HEK293 (cell line): ENCODE measurements around the gene M1AP.

Experiments used
- CTCF ChIA-PET: fragments of 350-600 bp; formaldehyde crosslinking; extraction: SDS; loops from one replicate; lab custom pipeline; 2021; ENCODE audit warnings: antibody characterized with exemption; lab: Yijun Ruan, JAX
- POLR2A ChIA-PET: fragments of 300-600 bp; formaldehyde crosslinking; extraction: SDS; loops from one replicate; lab custom pipeline; 2020; ENCODE audit warnings: antibody characterized with exemption, inconsistent platforms; lab: Yijun Ruan, JAX
- H3K27ac ChIP-seq: fragments of 200-500 bp; sonication (Bioruptor generic); 2 replicates; pipeline ENCODE4 v1.5.1; 2014; ENCODE audit warnings: low read depth, low read length, control low read depth, inconsistent platforms; ENCODE audit errors: extremely low read depth
- H3K36me3 ChIP-seq, 2 experiments: fragments of 200-500 bp in 1 of 2; sonication (Bioruptor generic) in 1 of 2; 1 replicate in 1 of 2; 2 replicates in 1 of 2; pipeline ENCODE4 v1.5.1; 2014 to 2017; ENCODE audit warnings: inconsistent platforms in 2 of 2, low read length in 2 of 2; ENCODE audit not compliant: control insufficient read depth in 2 of 2, insufficient read depth in 1 of 2
- H3K4me1 ChIP-seq: fragments of 200-500 bp; sonication (Bioruptor generic); 2 replicates; pipeline ENCODE4 v1.5.1; 2014; ENCODE audit warnings: mild to moderate bottlenecking, low read length, inconsistent platforms; ENCODE audit not compliant: control insufficient read depth, insufficient read depth
- H3K4me3 ChIP-seq: 2 replicates; pipeline ENCODE4 v1.5.1; 2011; ENCODE audit warnings: low read depth, mild to moderate bottlenecking, control low read depth, low read length, moderate library complexity
- H3K9me3 ChIP-seq: fragments of 200-500 bp; sonication (Bioruptor generic); 2 replicates; pipeline ENCODE4 v1.5.1; 2014; ENCODE audit warnings: low read depth, low read length, inconsistent platforms; ENCODE audit not compliant: control insufficient read depth, insufficient read depth
- MYNN ChIP-seq: fragments of 450-650 bp; formaldehyde crosslinking; IDR thresholded peaks from 2 replicates; pipeline ENCODE4 v1.5.1; 2016; ENCODE audit warnings: missing biosample characterization, missing genetic modification characterization, borderline replicate concordance
- OSR2 ChIP-seq: fragments of 450-650 bp; formaldehyde crosslinking; IDR thresholded peaks from 2 replicates; pipeline ENCODE4 v1.5.1; 2016; ENCODE audit warnings: missing biosample characterization, missing genetic modification characterization
- RBAK ChIP-seq: fragments of 450-650 bp; formaldehyde crosslinking; IDR thresholded peaks from 2 replicates; pipeline ENCODE4 v1.5.1; 2016; ENCODE audit warnings: missing biosample characterization, missing genetic modification characterization
- ZBTB8A ChIP-seq: fragments of 450-650 bp; formaldehyde crosslinking; IDR thresholded peaks from 2 replicates; pipeline ENCODE4 v1.5.1; 2016; ENCODE audit warnings: missing biosample characterization, missing genetic modification characterization
- ZEB2 ChIP-seq: fragments of 450-650 bp; formaldehyde crosslinking; IDR thresholded peaks from 2 replicates; pipeline ENCODE4 v1.5.1; 2016; ENCODE audit warnings: missing biosample characterization, missing genetic modification characterization
- ZNF2 ChIP-seq: fragments of 450-650 bp; formaldehyde crosslinking; IDR thresholded peaks from 2 replicates; pipeline ENCODE4 v1.5.1; 2016; ENCODE audit warnings: missing biosample characterization, missing genetic modification characterization
- ZNF221 ChIP-seq: fragments of 450-650 bp; formaldehyde crosslinking; IDR thresholded peaks from 2 replicates; pipeline ENCODE4 v1.5.1; 2017; ENCODE audit warnings: missing biosample characterization, missing genetic modification characterization, borderline replicate concordance
- ZNF266 ChIP-seq: fragments of 450-650 bp; formaldehyde crosslinking; IDR thresholded peaks from 2 replicates; pipeline ENCODE4 v1.5.1; 2016; ENCODE audit warnings: missing biosample characterization, missing genetic modification characterization, low read depth
- ZNF350 ChIP-seq: fragments of 450-650 bp; formaldehyde crosslinking; IDR thresholded peaks from 2 replicates; pipeline ENCODE4 v1.5.0; 2017; ENCODE audit warnings: missing biosample characterization, mild to moderate bottlenecking, missing genetic modification characterization
- ZNF433 ChIP-seq: fragments of 450-650 bp; formaldehyde crosslinking; IDR thresholded peaks from 2 replicates; pipeline ENCODE4 v1.5.1; 2016; ENCODE audit warnings: missing biosample characterization, missing genetic modification characterization, low read depth
- ZNF747 ChIP-seq: fragments of 450-650 bp; formaldehyde crosslinking; IDR thresholded peaks from 2 replicates; pipeline ENCODE4 v1.5.1; 2016; ENCODE audit warnings: missing biosample characterization, missing genetic modification characterization
- ZNF768 ChIP-seq: fragments of 450-650 bp; formaldehyde crosslinking; IDR thresholded peaks from 2 replicates; pipeline ENCODE4 v1.5.1; 2018; ENCODE audit warnings: missing biosample characterization, mild to moderate bottlenecking, missing genetic modification characterization
- ZNF785 ChIP-seq: fragments of 450-650 bp; formaldehyde crosslinking; IDR thresholded peaks from 2 replicates; pipeline ENCODE4 v1.5.1; 2016; ENCODE audit warnings: missing biosample characterization, missing genetic modification characterization
- TF ChIP-seq, protein P1 (sequence below): fragments of 450-650 bp; formaldehyde crosslinking; IDR thresholded peaks from 2 replicates; pipeline ENCODE4 v1.5.1; 2017; ENCODE audit warnings: missing biosample characterization, missing genetic modification characterization
- TF ChIP-seq, protein P2 (sequence below): fragments of 450-650 bp; formaldehyde crosslinking; conservative IDR thresholded peaks from 2 replicates; pipeline ENCODE4 v1.5.1; 2016; ENCODE audit warnings: low read depth, missing biosample characterization, missing genetic modification characterization
- TF ChIP-seq, protein P3 (sequence below): fragments of 450-650 bp; formaldehyde crosslinking; IDR thresholded peaks from 2 replicates; pipeline ENCODE4 v1.5.1; 2016; ENCODE audit warnings: missing biosample characterization, missing genetic modification characterization
- TF ChIP-seq, protein P4 (sequence below): fragments of 450-650 bp; IDR thresholded peaks from 2 replicates; pipeline ENCODE4 v1.5.1; 2018; ENCODE audit warnings: missing biosample characterization, mild to moderate bottlenecking, missing genetic modification characterization
- TF ChIP-seq, protein P5 (sequence below): fragments of 450-650 bp; formaldehyde crosslinking; IDR thresholded peaks from 2 replicates; pipeline ENCODE4 v1.5.0; 2017; ENCODE audit warnings: missing biosample characterization, missing genetic modification characterization, borderline replicate concordance

The M1AP gene

DNA sequence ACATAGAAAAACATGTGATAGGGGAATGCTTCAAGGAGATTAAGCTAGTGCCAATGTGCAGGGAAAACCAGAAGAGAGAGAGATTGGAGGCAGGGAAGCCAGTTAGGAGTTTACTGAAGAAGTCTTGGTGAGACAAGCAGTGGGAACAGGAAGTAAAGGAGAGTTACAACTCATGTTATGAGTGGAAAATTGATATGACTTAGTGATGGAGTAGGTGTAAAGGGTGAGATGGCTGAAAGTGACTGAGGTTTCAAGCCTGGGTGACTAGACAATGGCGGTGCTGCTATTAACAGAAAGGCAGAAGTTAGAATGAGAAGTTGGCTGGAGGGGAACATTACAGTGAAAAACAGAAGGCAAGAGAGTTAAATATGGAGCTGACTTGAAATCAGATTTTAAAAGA, 77.1 kb downstream of the M1AP start:
- Histone ChIP-seq H3K27ac (no peak overlapping the region), H3K4me1 (no peaks in the 10 kb centered on the region), H3K36me3 (no peaks in the 10 kb centered on the region), H3K9me3 (no peaks in the 10 kb centered on the region), H3K4me3 (no peak overlapping the region)
- CTCF ChIA-PET, result interaction anchor here (0.5 to 0.9 kb wide), 3 partner anchors 16 to 501 kb away, joined by 3 to 8 read pairs (median 3); no protein-coding TSS in a partner anchor
- POLR2A ChIA-PET, result interaction anchor here (0.7 kb wide), 1 partner anchor 62 kb away, joined by 8 read pairs; no protein-coding TSS in a partner anchor
- TF ChIP-seq ZNF768 (no peak), ZBTB8A (tag by site-specific recombination) (no peak), ZNF266 (tag by site-specific recombination) (no peak), ZNF221 (no peak), ZNF433 (tag by site-specific recombination) (no peak), RBAK (tag by site-specific recombination) (no peak)
- TF ChIP-seq, all 188 proteins: peak for 0

DNA sequence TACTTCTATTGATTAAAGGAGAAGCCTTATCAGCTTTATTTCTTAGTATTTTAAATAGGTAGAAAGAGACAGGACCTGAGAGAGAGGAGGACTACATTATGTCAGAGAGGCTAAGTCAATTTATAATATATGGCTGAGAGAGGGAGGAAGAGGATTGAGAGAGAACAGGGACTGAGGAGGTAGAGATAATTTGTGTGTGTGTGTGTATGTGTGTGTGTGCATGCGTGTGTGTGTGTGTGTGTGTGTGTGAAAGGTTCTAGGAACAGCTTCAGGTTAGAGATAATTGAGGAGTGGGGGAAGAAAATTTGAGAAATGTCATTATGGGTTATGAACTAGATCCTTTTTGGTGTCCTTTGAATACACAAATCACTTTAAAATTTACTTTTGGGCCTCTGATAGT, 78.4 kb downstream of the M1AP start:
- POLR2A ChIA-PET, result no interaction called here
- Histone ChIP-seq H3K36me3 (no peaks in the 10 kb centered on the region), H3K27ac (no peak overlapping the region)
- TF ChIP-seq, protein P1, sequence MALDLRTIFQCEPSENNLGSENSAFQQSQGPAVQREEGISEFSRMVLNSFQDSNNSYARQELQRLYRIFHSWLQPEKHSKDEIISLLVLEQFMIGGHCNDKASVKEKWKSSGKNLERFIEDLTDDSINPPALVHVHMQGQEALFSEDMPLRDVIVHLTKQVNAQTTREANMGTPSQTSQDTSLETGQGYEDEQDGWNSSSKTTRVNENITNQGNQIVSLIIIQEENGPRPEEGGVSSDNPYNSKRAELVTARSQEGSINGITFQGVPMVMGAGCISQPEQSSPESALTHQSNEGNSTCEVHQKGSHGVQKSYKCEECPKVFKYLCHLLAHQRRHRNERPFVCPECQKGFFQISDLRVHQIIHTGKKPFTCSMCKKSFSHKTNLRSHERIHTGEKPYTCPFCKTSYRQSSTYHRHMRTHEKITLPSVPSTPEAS (tag by site-specific recombination), result peak; percentile 73
- TF ChIP-seq, protein P2, sequence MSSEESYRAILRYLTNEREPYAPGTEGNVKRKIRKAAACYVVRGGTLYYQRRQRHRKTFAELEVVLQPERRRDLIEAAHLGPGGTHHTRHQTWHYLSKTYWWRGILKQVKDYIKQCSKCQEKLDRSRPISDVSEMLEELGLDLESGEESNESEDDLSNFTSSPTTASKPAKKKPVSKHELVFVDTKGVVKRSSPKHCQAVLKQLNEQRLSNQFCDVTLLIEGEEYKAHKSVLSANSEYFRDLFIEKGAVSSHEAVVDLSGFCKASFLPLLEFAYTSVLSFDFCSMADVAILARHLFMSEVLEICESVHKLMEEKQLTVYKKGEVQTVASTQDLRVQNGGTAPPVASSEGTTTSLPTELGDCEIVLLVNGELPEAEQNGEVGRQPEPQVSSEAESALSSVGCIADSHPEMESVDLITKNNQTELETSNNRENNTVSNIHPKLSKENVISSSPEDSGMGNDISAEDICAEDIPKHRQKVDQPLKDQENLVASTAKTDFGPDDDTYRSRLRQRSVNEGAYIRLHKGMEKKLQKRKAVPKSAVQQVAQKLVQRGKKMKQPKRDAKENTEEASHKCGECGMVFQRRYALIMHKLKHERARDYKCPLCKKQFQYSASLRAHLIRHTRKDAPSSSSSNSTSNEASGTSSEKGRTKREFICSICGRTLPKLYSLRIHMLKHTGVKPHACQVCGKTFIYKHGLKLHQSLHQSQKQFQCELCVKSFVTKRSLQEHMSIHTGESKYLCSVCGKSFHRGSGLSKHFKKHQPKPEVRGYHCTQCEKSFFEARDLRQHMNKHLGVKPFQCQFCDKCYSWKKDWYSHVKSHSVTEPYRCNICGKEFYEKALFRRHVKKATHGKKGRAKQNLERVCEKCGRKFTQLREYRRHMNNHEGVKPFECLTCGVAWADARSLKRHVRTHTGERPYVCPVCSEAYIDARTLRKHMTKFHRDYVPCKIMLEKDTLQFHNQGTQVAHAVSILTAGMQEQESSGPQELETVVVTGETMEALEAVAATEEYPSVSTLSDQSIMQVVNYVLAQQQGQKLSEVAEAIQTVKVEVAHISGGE (tag by site-specific recombination), result no peak
- TF ChIP-seq, all 188 proteins: peak for 1
- Histone ChIP-seq H3K4me3 (no peak overlapping the region), H3K4me1 (no peaks in the 10 kb centered on the region), H3K9me3 (no peaks in the 10 kb centered on the region)
- CTCF ChIA-PET, result no interaction called here

DNA sequence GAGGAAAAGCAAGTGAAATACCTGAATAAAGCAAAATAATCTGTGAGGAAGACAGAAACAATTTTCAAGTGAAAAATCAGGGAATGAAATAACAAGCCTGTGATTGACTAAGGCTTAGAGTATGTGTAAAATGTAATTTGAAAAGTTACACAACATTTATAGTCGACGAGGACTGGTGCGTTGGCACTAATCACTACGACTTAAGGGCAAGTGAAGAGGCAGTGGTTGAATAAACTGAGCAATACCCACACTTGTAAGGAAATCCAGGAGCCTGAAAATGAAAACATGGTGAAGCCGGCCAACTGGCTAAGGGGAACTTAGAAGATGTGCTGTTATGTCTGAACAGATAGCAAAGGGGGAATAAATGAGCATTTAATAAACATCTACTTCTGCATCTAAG, 80.2 kb downstream of the M1AP start:
- H3K36me3 ChIP-seq, result no peaks in the 10 kb centered on the region
- H3K4me1 ChIP-seq, result no peaks in the 10 kb centered on the region
- CTCF ChIA-PET, result interaction anchor here (0.5 to 0.6 kb wide), 2 partner anchors 148 to 231 kb away, joined by 3 read pairs; no protein-coding TSS in a partner anchor
- H3K27ac ChIP-seq, result no peak overlapping the region
- no peaks in the 10 kb centered on the region for H3K9me3 ChIP-seq
- H3K4me3 ChIP-seq, result no peak overlapping the region
- POLR2A ChIA-PET, result no interaction called here
- TF ChIP-seq, protein P3, sequence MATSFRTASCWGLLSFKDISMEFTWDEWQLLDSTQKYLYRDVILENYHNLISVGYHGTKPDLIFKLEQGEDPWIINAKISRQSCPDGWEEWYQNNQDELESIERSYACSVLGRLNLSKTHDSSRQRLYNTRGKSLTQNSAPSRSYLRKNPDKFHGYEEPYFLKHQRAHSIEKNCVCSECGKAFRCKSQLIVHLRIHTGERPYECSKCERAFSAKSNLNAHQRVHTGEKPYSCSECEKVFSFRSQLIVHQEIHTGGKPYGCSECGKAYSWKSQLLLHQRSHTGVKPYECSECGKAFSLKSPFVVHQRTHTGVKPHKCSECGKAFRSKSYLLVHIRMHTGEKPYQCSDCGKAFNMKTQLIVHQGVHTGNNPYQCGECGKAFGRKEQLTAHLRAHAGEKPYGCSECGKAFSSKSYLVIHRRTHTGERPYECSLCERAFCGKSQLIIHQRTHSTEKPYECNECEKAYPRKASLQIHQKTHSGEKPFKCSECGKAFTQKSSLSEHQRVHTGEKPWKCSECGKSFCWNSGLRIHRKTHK, result no peak
- TF ChIP-seq, protein P4, sequence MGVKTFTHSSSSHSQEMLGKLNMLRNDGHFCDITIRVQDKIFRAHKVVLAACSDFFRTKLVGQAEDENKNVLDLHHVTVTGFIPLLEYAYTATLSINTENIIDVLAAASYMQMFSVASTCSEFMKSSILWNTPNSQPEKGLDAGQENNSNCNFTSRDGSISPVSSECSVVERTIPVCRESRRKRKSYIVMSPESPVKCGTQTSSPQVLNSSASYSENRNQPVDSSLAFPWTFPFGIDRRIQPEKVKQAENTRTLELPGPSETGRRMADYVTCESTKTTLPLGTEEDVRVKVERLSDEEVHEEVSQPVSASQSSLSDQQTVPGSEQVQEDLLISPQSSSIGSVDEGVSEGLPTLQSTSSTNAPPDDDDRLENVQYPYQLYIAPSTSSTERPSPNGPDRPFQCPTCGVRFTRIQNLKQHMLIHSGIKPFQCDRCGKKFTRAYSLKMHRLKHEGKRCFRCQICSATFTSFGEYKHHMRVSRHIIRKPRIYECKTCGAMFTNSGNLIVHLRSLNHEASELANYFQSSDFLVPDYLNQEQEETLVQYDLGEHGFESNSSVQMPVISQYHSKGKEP (tag by site-specific recombination), result no peak
- TF ChIP-seq ZEB2 (no peak), ZNF2 (no peak), ZNF747 (tag by site-specific recombination) (no peak), MYNN (no peak), ZNF350 (no peak), OSR2 (tag by site-specific recombination) (no peak), ZNF785 (tag by site-specific recombination) (no peak)
- TF ChIP-seq, protein P5, sequence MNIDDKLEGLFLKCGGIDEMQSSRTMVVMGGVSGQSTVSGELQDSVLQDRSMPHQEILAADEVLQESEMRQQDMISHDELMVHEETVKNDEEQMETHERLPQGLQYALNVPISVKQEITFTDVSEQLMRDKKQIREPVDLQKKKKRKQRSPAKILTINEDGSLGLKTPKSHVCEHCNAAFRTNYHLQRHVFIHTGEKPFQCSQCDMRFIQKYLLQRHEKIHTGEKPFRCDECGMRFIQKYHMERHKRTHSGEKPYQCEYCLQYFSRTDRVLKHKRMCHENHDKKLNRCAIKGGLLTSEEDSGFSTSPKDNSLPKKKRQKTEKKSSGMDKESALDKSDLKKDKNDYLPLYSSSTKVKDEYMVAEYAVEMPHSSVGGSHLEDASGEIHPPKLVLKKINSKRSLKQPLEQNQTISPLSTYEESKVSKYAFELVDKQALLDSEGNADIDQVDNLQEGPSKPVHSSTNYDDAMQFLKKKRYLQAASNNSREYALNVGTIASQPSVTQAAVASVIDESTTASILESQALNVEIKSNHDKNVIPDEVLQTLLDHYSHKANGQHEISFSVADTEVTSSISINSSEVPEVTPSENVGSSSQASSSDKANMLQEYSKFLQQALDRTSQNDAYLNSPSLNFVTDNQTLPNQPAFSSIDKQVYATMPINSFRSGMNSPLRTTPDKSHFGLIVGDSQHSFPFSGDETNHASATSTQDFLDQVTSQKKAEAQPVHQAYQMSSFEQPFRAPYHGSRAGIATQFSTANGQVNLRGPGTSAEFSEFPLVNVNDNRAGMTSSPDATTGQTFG, result no peak
